Activated T-cell treated with anti-CD3 and anti-CD28 coated beads, Interleukin-2, amount 50 U/mL, for 72 hours (primary cell): ENCODE data around the gene FAM161B. TPM values are rescaled to one million over a fixed set of nuclear protein-coding genes. Genes with fewer than 3 reads are reported as not detected.

ENCODE experiments used
- ATAC-seq, 2 donors: fragments of 150-1000 bp; cut with Tn5 transposase; replicated peaks in 1 of 2; 2 replicates each; pipeline ENCODE4 v1.10.0; 2021; ENCODE audit warnings: moderate library complexity in 2 of 2, mild to moderate bottlenecking in 1 of 2
- DNase-seq, 2 donors: peaks; one replicate each; pipeline ENCODE4 v3.0.0; 2021 to 2022; ENCODE audit warnings: mixed read lengths in 1 of 2
- H3K27ac Mint-ChIP-seq: one replicate; pipeline ENCODE4 v1.8.0; 2022; ENCODE audit warnings: mild to moderate bottlenecking, moderate library complexity, mixed read lengths
- H3K27me3 Mint-ChIP-seq: one replicate; pipeline ENCODE4 v1.8.0; 2022; ENCODE audit warnings: low read depth, mixed read lengths
- H3K36me3 Mint-ChIP-seq, 2 donors: one replicate each; pipeline ENCODE4 v1.8.0; 2022; ENCODE audit warnings: mixed read lengths in 2 of 2, mild to moderate bottlenecking in 1 of 2; ENCODE audit not compliant: insufficient read depth in 2 of 2
- H3K4me1 Mint-ChIP-seq: one replicate; pipeline ENCODE4 v1.8.0; 2022; ENCODE audit warnings: low read depth, mixed read lengths
- H3K4me3 Mint-ChIP-seq, 2 donors: one replicate each; pipeline ENCODE4 v1.8.0; 2022; ENCODE audit warnings: mild to moderate bottlenecking in 2 of 2, mixed read lengths in 2 of 2, moderate library complexity in 2 of 2
- H3K9me3 Mint-ChIP-seq, 2 donors: one replicate each; pipeline ENCODE4 v1.8.0; 2022; ENCODE audit warnings: mixed read lengths in 2 of 2
- total RNA-seq, 2 donors: library from RNA; stranded (reverse); gene quantifications; one replicate each; pipeline ENCODE4 v1.2.3, GENCODE V29; 2022

The FAM161B gene
- total RNA-seq, 2 donors from 2014 or later = 2.7 to 3.1 TPM

DNA sequence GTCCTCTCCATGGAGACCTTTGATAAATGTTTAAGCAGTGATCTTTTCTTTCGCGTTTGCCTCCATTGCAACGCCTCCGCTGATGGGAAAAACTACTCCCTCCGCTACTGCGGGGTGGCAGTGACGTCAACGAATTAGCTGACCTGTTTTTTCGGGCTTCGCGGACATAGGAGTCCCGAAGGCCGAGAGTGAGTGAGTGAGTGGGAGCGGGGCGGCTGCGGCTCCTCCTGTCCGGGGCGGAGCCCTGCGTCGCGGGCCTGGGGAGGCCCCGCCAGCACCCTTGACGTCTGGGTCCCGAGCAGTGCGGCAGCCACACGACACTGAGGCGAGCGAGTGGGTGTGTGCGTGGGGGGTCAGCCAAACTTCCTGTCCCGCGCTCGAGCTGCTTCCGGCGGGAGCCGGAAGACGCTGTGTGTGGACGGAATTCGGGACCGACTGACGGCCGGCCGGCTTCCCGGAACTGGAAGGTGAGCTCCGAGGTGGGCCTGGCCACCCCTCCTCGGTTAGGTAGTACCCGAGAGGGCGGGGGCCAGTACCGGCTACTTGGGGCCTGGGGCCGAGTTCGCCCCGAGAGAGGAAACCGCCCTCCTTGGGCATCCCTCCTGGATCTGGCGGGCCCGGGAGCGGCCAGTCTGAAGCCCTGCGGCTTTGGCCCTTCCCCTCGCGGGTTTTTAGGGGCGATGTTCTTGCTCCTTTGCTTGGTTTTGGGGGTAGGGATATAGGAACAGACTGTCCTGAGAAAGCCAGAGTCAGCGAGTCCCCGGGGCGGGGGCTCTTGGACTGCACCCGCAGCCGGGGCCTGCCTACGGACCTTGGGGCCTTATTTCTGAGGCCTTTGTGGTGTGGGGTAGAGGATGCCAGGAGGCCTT is 63.2 kb downstream of the FAM161B start, which contains the start of gene ZNF410:
Gene ZNF410, plus strand, starts transcription at position 411 of the 869 bp plus-strand sequence. CDS start 5,317 bp downstream, outside the sequence.
- no peaks in the 10 kb centered on the region for H3K9me3 Mint-ChIP-seq
- no peaks in the 10 kb centered on the region for H3K27me3 Mint-ChIP-seq
- peak within 1 kb of the TSS; percentile 100 for H3K27ac Mint-ChIP-seq
- H3K4me3 Mint-ChIP-seq = peak within 1 kb of the TSS; percentile 97 to 98
- peaks cover 3 to 16% of the 10 kb centered on the region in 2 donors for H3K36me3 Mint-ChIP-seq
- ATAC-seq = peak; percentile 99 to 100
- DNase-seq = peak; percentile 95
- peaks cover 49% of the 10 kb centered on the region for H3K4me1 Mint-ChIP-seq

GRCh38 chr14:73884438-73885190 is 65.3 kb downstream of the FAM161B start:
- peak overlapping the region; percentile 81 for H3K27ac Mint-ChIP-seq
- no peak for DNase-seq
- peaks cover 45% of the 10 kb centered on the region for H3K4me1 Mint-ChIP-seq
- H3K36me3 Mint-ChIP-seq = peaks cover 3 to 16% of the 10 kb centered on the region in 2 donors
- no peaks in the 10 kb centered on the region for H3K9me3 Mint-ChIP-seq
- H3K4me3 Mint-ChIP-seq = peak overlapping the region; percentile 97 to 98
- ATAC-seq = no peak
- no peaks in the 10 kb centered on the region for H3K27me3 Mint-ChIP-seq

Other genes starting within 250 kb of the FAM161B start
- gene PNMA1, start 235.7 kb downstream of the FAM161B start, total RNA-seq = 10 to 100 TPM; 38.1 to 47.5 TPM
- 1 to 10 TPM; 4.3 to 6.4 TPM for gene PTGR2, start 98.3 kb downstream of the FAM161B start, total RNA-seq
- 10 to 100 TPM; 81.9 to 90.6 TPM for gene ZNF410, start 63.2 kb downstream of the FAM161B start, total RNA-seq
- 10 to 100 TPM; 20.4 to 21.9 TPM for gene COQ6, start 208 bp upstream of the FAM161B start, total RNA-seq
- gene ENTPD5, start 69.2 kb upstream of the FAM161B start, total RNA-seq = 10 to 100 TPM; 10.9 to 11.7 TPM
- 1 to 10 TPM; 1.4 to 2.1 TPM for gene BBOF1, start 69.3 kb upstream of the FAM161B start, total RNA-seq
- gene ALDH6A1, start 134.4 kb upstream of the FAM161B start, total RNA-seq = 10 to 100 TPM; 31.5 to 46.8 TPM
- gene LIN52, start 134.9 kb upstream of the FAM161B start, total RNA-seq = 10 to 100 TPM; 15.7 to 18.4 TPM